ENCODE data around the gene SLC25A19. TPM values are rescaled to one million over a fixed set of nuclear protein-coding genes. Genes with fewer than 3 reads are reported as not detected.

Gene SLC25A19
- total RNA-seq, 1 experiment from 2014 or later: 19.4 TPM

- no peaks in the 10 kb centered on the region for H3K9me2 ChIP-seq (ENCODE audit: insufficient read depth)
- no peak overlapping the region for H3K27ac ChIP-seq
- no peak overlapping the region for H3K4me3 ChIP-seq
- no peaks in the 10 kb centered on the region for H3K79me2 ChIP-seq (ENCODE audit: low read depth)
- CTCF ChIA-PET: no interaction called here
- H2AFZ ChIP-seq: no peak overlapping the region
- H3K36me3 ChIP-seq (ENCODE audit: low read depth): peaks cover 14% of the 10 kb centered on the region; the same call in 1 of the 2 replicates
- 0 out of 2 replicates have a peak, but pooled peaks cover 4% of the 10 kb centered on the region for H3F3A ChIP-seq (ENCODE audit: insufficient read depth, low read depth)
- DNase-seq: no peak
- H3K9me3 ChIP-seq (ENCODE audit: insufficient read depth, low read depth): no peaks in the 10 kb centered on the region
- no peak overlapping the region for H3K4me2 ChIP-seq
- intact Hi-C loops (cut with micrococcal nuclease; ENCODE audit: unreplicated experiment): no loop called here
- no TSS peak for BruUV-seq (replicated peaks)
- H4K20me1 ChIP-seq (ENCODE audit: insufficient read depth): 0 out of 2 replicates have a peak, but pooled peaks cover 7% of the 10 kb centered on the region
- H3K4me1 ChIP-seq (replicated peaks; ENCODE audit: insufficient read depth): no peaks in the 10 kb centered on the region
- no peaks in the 10 kb centered on the region for H3K27me3 ChIP-seq (ENCODE audit: insufficient read depth, low read depth)
- POLR2A ChIA-PET (ENCODE audit: unreplicated experiment): no interaction called here
- no peak for TF ChIP-seq EZH2 (IDR thresholded peaks at IDR 0.05; ENCODE audit: low read depth)
- TF ChIP-seq, protein P1, sequence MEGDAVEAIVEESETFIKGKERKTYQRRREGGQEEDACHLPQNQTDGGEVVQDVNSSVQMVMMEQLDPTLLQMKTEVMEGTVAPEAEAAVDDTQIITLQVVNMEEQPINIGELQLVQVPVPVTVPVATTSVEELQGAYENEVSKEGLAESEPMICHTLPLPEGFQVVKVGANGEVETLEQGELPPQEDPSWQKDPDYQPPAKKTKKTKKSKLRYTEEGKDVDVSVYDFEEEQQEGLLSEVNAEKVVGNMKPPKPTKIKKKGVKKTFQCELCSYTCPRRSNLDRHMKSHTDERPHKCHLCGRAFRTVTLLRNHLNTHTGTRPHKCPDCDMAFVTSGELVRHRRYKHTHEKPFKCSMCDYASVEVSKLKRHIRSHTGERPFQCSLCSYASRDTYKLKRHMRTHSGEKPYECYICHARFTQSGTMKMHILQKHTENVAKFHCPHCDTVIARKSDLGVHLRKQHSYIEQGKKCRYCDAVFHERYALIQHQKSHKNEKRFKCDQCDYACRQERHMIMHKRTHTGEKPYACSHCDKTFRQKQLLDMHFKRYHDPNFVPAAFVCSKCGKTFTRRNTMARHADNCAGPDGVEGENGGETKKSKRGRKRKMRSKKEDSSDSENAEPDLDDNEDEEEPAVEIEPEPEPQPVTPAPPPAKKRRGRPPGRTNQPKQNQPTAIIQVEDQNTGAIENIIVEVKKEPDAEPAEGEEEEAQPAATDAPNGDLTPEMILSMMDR (conservative IDR thresholded peaks at IDR 0.05): no peak
These were observed 61.5 kb downstream of the SLC25A19 start for GRCh38 chr17:75227729-75228128.

GRCh38 chr17:75225016-75225415 is 64.2 kb downstream of the SLC25A19 start:
- Histone ChIP-seq H3K79me2 (ENCODE audit: low read depth) (no peaks in the 10 kb centered on the region), H3K27me3 (ENCODE audit: insufficient read depth, low read depth) (no peaks in the 10 kb centered on the region), H2AFZ (no peak overlapping the region), H4K20me1 (ENCODE audit: insufficient read depth) (0 out of 2 replicates have a peak, but pooled peaks cover 7% of the 10 kb centered on the region), H3K9me2 (ENCODE audit: insufficient read depth) (no peaks in the 10 kb centered on the region), H3K4me3 (no peak overlapping the region), H3K4me1 (replicated peaks; ENCODE audit: insufficient read depth) (no peaks in the 10 kb centered on the region), H3K36me3 (ENCODE audit: low read depth) (peaks cover 9% of the 10 kb centered on the region; the same call in 1 of the 2 replicates), H3F3A (ENCODE audit: insufficient read depth, low read depth) (0 out of 2 replicates have a peak, but pooled peaks cover 4% of the 10 kb centered on the region), H3K9me3 (ENCODE audit: insufficient read depth, low read depth) (no peaks in the 10 kb centered on the region), H3K27ac (no peak overlapping the region), H3K4me2 (no peak overlapping the region)
- intact Hi-C loops (cut with micrococcal nuclease; ENCODE audit: unreplicated experiment): no loop called here
- no TSS peak for BruUV-seq (replicated peaks)
- DNase-seq: no peak
- no peak for TF ChIP-seq EZH2 (IDR thresholded peaks at IDR 0.05; ENCODE audit: low read depth)
- TF ChIP-seq, protein P1 (conservative IDR thresholded peaks at IDR 0.05): no peak
- POLR2A ChIA-PET (ENCODE audit: unreplicated experiment): no interaction called here
- CTCF ChIA-PET: no interaction called here

Other genes with a start within 250 kb of the SLC25A19 start
- 306 and 336 TPM in 2 replicates for gene ATP5PD, start 242.5 kb downstream of the SLC25A19 start, total RNA-seq (2021)
- gene KCTD2, start 242.2 kb downstream of the SLC25A19 start, total RNA-seq (2021): 18.4 and 18.6 TPM in 2 replicates
- 70.2 and 88.5 TPM in 2 replicates for gene SLC16A5, start 201.5 kb downstream of the SLC25A19 start, total RNA-seq (2021)
- gene ARMC7, start 179.5 kb downstream of the SLC25A19 start, total RNA-seq (2021): 19.2 and 20.5 TPM in 2 replicates
- 38.6 and 52.3 TPM in 2 replicates for gene NT5C, start 157.7 kb downstream of the SLC25A19 start, total RNA-seq (2021)
- gene JPT1, start 134.9 kb downstream of the SLC25A19 start, total RNA-seq (2021): 250 and 277 TPM in 2 replicates
- gene SUMO2, start 106.5 kb downstream of the SLC25A19 start, total RNA-seq (2021): 425 and 486 TPM in 2 replicates
- gene NUP85, start 83.8 kb downstream of the SLC25A19 start, total RNA-seq (2021): 64.2 and 73.1 TPM in 2 replicates
- gene GGA3, start 27.8 kb downstream of the SLC25A19 start, total RNA-seq (2021): 34.8 and 37.5 TPM in 2 replicates
- gene MRPS7, start 27.6 kb downstream of the SLC25A19 start, total RNA-seq (2021): 50.1 and 51.3 TPM in 2 replicates
- gene MIF4GD, start 18.2 kb downstream of the SLC25A19 start, total RNA-seq (2021): 23.4 and 35.4 TPM in 2 replicates
- 75.3 and 81.3 TPM in 2 replicates for gene GRB2, start 116.2 kb upstream of the SLC25A19 start, total RNA-seq (2021)
- gene TMEM94, start 167.2 kb upstream of the SLC25A19 start, total RNA-seq (2021): 78.9 and 95.7 TPM in 2 replicates
- 24.4 and 25.4 TPM in 2 replicates for gene CASKIN2, start 226.1 kb upstream of the SLC25A19 start, total RNA-seq (2021)
- 42.6 and 45.1 TPM in 2 replicates for gene TSEN54, start 227.1 kb upstream of the SLC25A19 start, total RNA-seq (2021)
- 138 and 156 TPM in 2 replicates for gene LLGL2, start 236.3 kb upstream of the SLC25A19 start, total RNA-seq (2021)

Data from PC-9 (cell line).